HEK293 (cell line): Measurements from ENCODE around the gene POLR2E.

Experiments
- CTCF ChIA-PET: fragments of 350-600 bp; formaldehyde crosslinking; extraction: SDS; loops from one replicate; lab custom pipeline; 2021; ENCODE audit warnings: antibody characterized with exemption; lab: Yijun Ruan, JAX
- POLR2A ChIA-PET: fragments of 300-600 bp; formaldehyde crosslinking; extraction: SDS; loops from one replicate; lab custom pipeline; 2020; ENCODE audit warnings: antibody characterized with exemption, inconsistent platforms; lab: Yijun Ruan, JAX
- H3K27ac ChIP-seq: fragments of 200-500 bp; sonication (Bioruptor generic); 2 replicates; pipeline ENCODE4 v1.5.1; 2014; ENCODE audit warnings: low read depth, low read length, control low read depth, inconsistent platforms; ENCODE audit errors: extremely low read depth
- H3K36me3 ChIP-seq, 2 experiments: fragments of 200-500 bp in 1 of 2; sonication (Bioruptor generic) in 1 of 2; 1 replicate in 1 of 2; 2 replicates in 1 of 2; pipeline ENCODE4 v1.5.1; 2014 to 2017; ENCODE audit warnings: inconsistent platforms in 2 of 2, low read length in 2 of 2; ENCODE audit not compliant: control insufficient read depth in 2 of 2, insufficient read depth in 1 of 2
- H3K4me1 ChIP-seq: fragments of 200-500 bp; sonication (Bioruptor generic); 2 replicates; pipeline ENCODE4 v1.5.1; 2014; ENCODE audit warnings: mild to moderate bottlenecking, low read length, inconsistent platforms; ENCODE audit not compliant: control insufficient read depth, insufficient read depth
- H3K4me3 ChIP-seq: 2 replicates; pipeline ENCODE4 v1.5.1; 2011; ENCODE audit warnings: low read depth, mild to moderate bottlenecking, control low read depth, low read length, moderate library complexity
- H3K9me3 ChIP-seq: fragments of 200-500 bp; sonication (Bioruptor generic); 2 replicates; pipeline ENCODE4 v1.5.1; 2014; ENCODE audit warnings: low read depth, low read length, inconsistent platforms; ENCODE audit not compliant: control insufficient read depth, insufficient read depth
- BCL11A ChIP-seq: fragments of 450-650 bp; formaldehyde crosslinking; IDR thresholded peaks from 2 replicates; pipeline ENCODE4 v1.5.1; 2016; ENCODE audit warnings: low read depth, missing biosample characterization, missing genetic modification characterization
- GLIS1 ChIP-seq: fragments of 450-650 bp; formaldehyde crosslinking; IDR thresholded peaks from 2 replicates; pipeline ENCODE4 v1.5.1; 2016; ENCODE audit warnings: missing biosample characterization, missing genetic modification characterization
- IKZF3 ChIP-seq: fragments of 450-650 bp; IDR thresholded peaks from 2 replicates; pipeline ENCODE4 v1.5.0; 2018; ENCODE audit warnings: missing biosample characterization, mild to moderate bottlenecking, missing genetic modification characterization, moderate library complexity
- INSM2 ChIP-seq: fragments of 450-650 bp; formaldehyde crosslinking; IDR thresholded peaks from 2 replicates; pipeline ENCODE4 v1.5.1; 2016; ENCODE audit warnings: missing biosample characterization, missing genetic modification characterization
- KLF1 ChIP-seq: fragments of 450-650 bp; formaldehyde crosslinking; IDR thresholded peaks from 2 replicates; pipeline ENCODE4 v1.5.1; 2016; ENCODE audit warnings: missing biosample characterization, missing genetic modification characterization
- KLF7 ChIP-seq: fragments of 450-650 bp; formaldehyde crosslinking; IDR thresholded peaks from 2 replicates; pipeline ENCODE4 v1.5.1; 2016; ENCODE audit warnings: missing biosample characterization, missing genetic modification characterization, borderline replicate concordance
- KLF8 ChIP-seq: fragments of 450-650 bp; formaldehyde crosslinking; IDR thresholded peaks from 2 replicates; pipeline ENCODE4 v1.5.1; 2016; ENCODE audit warnings: missing biosample characterization, missing genetic modification characterization
- REST ChIP-seq: fragments of 450-650 bp; formaldehyde crosslinking; IDR thresholded peaks from 2 replicates; pipeline ENCODE4 v1.5.1; 2016; ENCODE audit warnings: missing biosample characterization, missing genetic modification characterization
- SCRT1 ChIP-seq: fragments of 450-650 bp; formaldehyde crosslinking; IDR thresholded peaks from 2 replicates; pipeline ENCODE4 v1.5.1; 2016; ENCODE audit warnings: missing biosample characterization, missing genetic modification characterization, borderline replicate concordance
- SCRT2 ChIP-seq: fragments of 450-650 bp; formaldehyde crosslinking; IDR thresholded peaks from 2 replicates; pipeline ENCODE4 v1.5.1; 2016; ENCODE audit warnings: missing biosample characterization, missing genetic modification characterization
- ZBTB10 ChIP-seq: fragments of 450-650 bp; formaldehyde crosslinking; IDR thresholded peaks from 2 replicates; pipeline ENCODE4 v1.5.1; 2016; ENCODE audit warnings: missing biosample characterization, missing genetic modification characterization
- ZBTB17 ChIP-seq: fragments of 450-650 bp; formaldehyde crosslinking; IDR thresholded peaks from 2 replicates; pipeline ENCODE4 v1.5.1; 2016; ENCODE audit warnings: missing biosample characterization, missing genetic modification characterization
- ZBTB21 ChIP-seq: fragments of 450-650 bp; formaldehyde crosslinking; IDR thresholded peaks from 2 replicates; pipeline ENCODE4 v1.5.1; 2017; ENCODE audit warnings: missing biosample characterization, missing genetic modification characterization
- ZFHX2 ChIP-seq: fragments of 450-650 bp; formaldehyde crosslinking; conservative IDR thresholded peaks from 2 replicates; pipeline ENCODE4 v1.5.1; 2016; ENCODE audit warnings: missing biosample characterization, missing genetic modification characterization
- ZFP37 ChIP-seq: fragments of 450-650 bp; formaldehyde crosslinking; IDR thresholded peaks from 2 replicates; pipeline ENCODE4 v1.5.1; 2016; ENCODE audit warnings: missing biosample characterization, missing genetic modification characterization
- ZIC2 ChIP-seq: fragments of 450-650 bp; formaldehyde crosslinking; IDR thresholded peaks from 2 replicates; pipeline ENCODE4 v1.5.1; 2016; ENCODE audit warnings: missing biosample characterization, missing genetic modification characterization
- ZNF26 ChIP-seq: fragments of 450-650 bp; formaldehyde crosslinking; IDR thresholded peaks from 2 replicates; pipeline ENCODE4 v1.5.1; 2016; ENCODE audit warnings: missing biosample characterization, missing genetic modification characterization
- ZNF324 ChIP-seq: fragments of 450-650 bp; formaldehyde crosslinking; IDR thresholded peaks from 2 replicates; pipeline ENCODE4 v1.5.1; 2016; ENCODE audit warnings: missing biosample characterization, missing genetic modification characterization
- ZNF335 ChIP-seq: fragments of 450-650 bp; formaldehyde crosslinking; conservative IDR thresholded peaks from 2 replicates; pipeline ENCODE4 v1.5.1; 2016; ENCODE audit warnings: missing biosample characterization, missing genetic modification characterization
- ZNF510 ChIP-seq: fragments of 450-650 bp; formaldehyde crosslinking; IDR thresholded peaks from 2 replicates; pipeline ENCODE4 v1.5.1; 2018; ENCODE audit warnings: mild to moderate bottlenecking, missing genetic modification characterization, missing biosample characterization; ENCODE audit not compliant: insufficient replicate concordance
- ZNF629 ChIP-seq: fragments of 450-650 bp; formaldehyde crosslinking; IDR thresholded peaks from 2 replicates; pipeline ENCODE4 v1.5.1; 2017; ENCODE audit warnings: missing biosample characterization, missing genetic modification characterization
- ZNF76 ChIP-seq: fragments of 450-650 bp; formaldehyde crosslinking; IDR thresholded peaks from 2 replicates; pipeline ENCODE4; 2016; ENCODE audit warnings: low read depth, missing biosample characterization, missing genetic modification characterization, borderline replicate concordance

The POLR2E gene

GRCh38 chr19:1113986-1114483, 18.9 kb upstream of the POLR2E start:
- peaks cover 0 to 42% of the 10 kb centered on the region in 2 experiments; a peak in 2 of 3 replicates for H3K36me3 ChIP-seq
- no peak overlapping the region for H3K4me3 ChIP-seq
- CTCF ChIA-PET, result interaction anchor here (0.7 to 3.9 kb wide), 22 partner anchors 10 to 202 kb away, joined by 3 to 40 read pairs (median 4); partner anchors contain the start of genes CBARP, GPX4 and RNU6-2
- H3K4me1 ChIP-seq, result peaks cover 4% of the 10 kb centered on the region; the same call in 1 of the 2 replicates
- H3K27ac ChIP-seq, result no peak overlapping the region
- POLR2A ChIA-PET, result interaction anchor here (0.7 to 1.7 kb wide), 4 partner anchors 78 to 155 kb away, joined by 3 to 8 read pairs (median 6); partner anchors contain the start of gene CIRBP
- no peaks in the 10 kb centered on the region for H3K9me3 ChIP-seq
- TF ChIP-seq SCRT1 (tag by site-specific recombination) (0 out of 2 replicates have a peak, but pooled peaks have one; percentile 17), BCL11A (tag by site-specific recombination) (peak; percentile 23; the same call in 1 of the 2 replicates), SCRT2 (tag by site-specific recombination) (peak; percentile 44), ZIC2 (tag by site-specific recombination) (no peak), REST (tag by site-specific recombination) (peak; percentile 67; the same call in 1 of the 2 replicates)

- no peak overlapping the region for H3K4me3 ChIP-seq
- H3K36me3 ChIP-seq, result peaks cover 0 to 46% of the 10 kb centered on the region in 2 experiments; a peak in 1 of 3 replicates
- POLR2A ChIA-PET, result interaction anchor here (0.5 to 1.7 kb wide), 11 partner anchors 9 to 156 kb away, joined by 3 to 8 read pairs (median 4); partner anchors contain the start of genes ABCA7, CBARP, CIRBP and GPX4
- H3K9me3 ChIP-seq, result no peaks in the 10 kb centered on the region
- no peak overlapping the region for H3K27ac ChIP-seq
- H3K4me1 ChIP-seq, result peaks cover 4% of the 10 kb centered on the region; the same call in 1 of the 2 replicates
- CTCF ChIA-PET, result interaction anchor here (0.6 to 3.9 kb wide), 29 partner anchors 10 to 388 kb away, joined by 3 to 40 read pairs (median 4); partner anchors contain the start of genes CBARP, GPX4 and RNU6-2
- TF ChIP-seq ZBTB10 (tag by site-specific recombination), result peak; percentile 94
- peak; percentile 52; the same call in 1 of the 2 replicates for TF ChIP-seq IKZF3 (tag by site-specific recombination)
- peak; percentile 31; the same call in 1 of the 2 replicates for TF ChIP-seq ZNF335 (tag by site-specific recombination)
- TF ChIP-seq KLF7, result peak; percentile 40; the same call in 1 of the 2 replicates
- TF ChIP-seq INSM2 (tag by site-specific recombination), result peak; percentile 50; the same call in 1 of the 2 replicates
- peak; percentile 95 for TF ChIP-seq ZFHX2 (tag by site-specific recombination)
- TF ChIP-seq GLIS1, result peak; percentile 90
- TF ChIP-seq ZFP37 (tag by site-specific recombination), result no peak
- TF ChIP-seq ZBTB21 (tag by site-specific recombination), result 0 out of 2 replicates have a peak, but pooled peaks have one; percentile 23
- TF ChIP-seq ZBTB17, result peak; percentile 41; the same call in 1 of the 2 replicates
- peak; percentile 72 for TF ChIP-seq KLF8
- TF ChIP-seq ZNF629 (tag by site-specific recombination), result peak; percentile 53
- TF ChIP-seq KLF1 (tag by site-specific recombination), result peak; percentile 95
- peak; percentile 25; the same call in 1 of the 2 replicates for TF ChIP-seq ZNF76 (tag by site-specific recombination)
- 0 out of 2 replicates have a peak, but pooled peaks have one; percentile 40 for TF ChIP-seq ZNF324 (tag by site-specific recombination)
- no peak for TF ChIP-seq ZNF26 (tag by site-specific recombination)
- TF ChIP-seq ZNF510 (tag by site-specific recombination), result no peak
These were observed 18.1 kb upstream of the POLR2E start for GRCh38 chr19:1113030-1113985.
